M059J (cell line): ENCODE measurements around the gene SORBS1. TPM values are rescaled to one million over a fixed set of nuclear protein-coding genes. Genes with fewer than 3 reads are reported as not detected.

Experiments
- DNase-seq: peaks from one replicate; pipeline ENCODE4 v3.0.0-alpha.2; 2012; ENCODE audit warnings: low read depth
- total RNA-seq: library from RNA; depleted of rRNA; stranded (reverse); fragments of >200 nt; shearing (Covaris generic); gene quantifications from 2 replicates; pipeline ENCODE4 v1.2.3, GENCODE V29; 2014

SORBS1 gene
- total RNA-seq, 1 experiment from 2014 or later, result 2.4 TPM

DNA sequence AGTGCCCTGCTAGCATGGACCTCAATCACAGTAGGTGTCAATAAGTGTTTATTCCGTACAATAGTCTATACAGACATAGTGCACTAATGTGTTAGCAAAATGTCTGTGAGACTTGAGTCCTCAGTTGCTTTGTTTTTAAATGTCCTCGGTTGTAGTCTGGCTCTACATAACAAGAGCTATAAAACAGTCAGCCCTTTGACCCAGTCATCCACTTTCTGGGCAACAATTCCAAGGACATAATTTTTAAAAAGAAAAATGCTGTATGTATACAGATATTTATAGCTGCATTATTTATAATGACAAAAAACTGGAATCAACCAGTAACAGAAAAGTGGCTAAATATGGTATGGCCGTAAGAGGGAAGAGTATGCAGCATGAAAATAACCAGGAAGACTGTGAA is 267.5 kb downstream of the SORBS1 start:
- DNase-seq, result no peak

- DNase-seq, result no peak
Measured at GRCh38 chr10:95291365-95292039, 269.7 kb downstream of the SORBS1 start.

GRCh38 chr10:95290461-95291364 is 270.5 kb downstream of the SORBS1 start, which contains the start of gene PDLIM1:
Gene PDLIM1, minus strand, starts transcription at chr10:95291003. Its CDS starts 88 bp downstream, at chr10:95290915.
- DNase-seq, result peak; percentile 67

- no peak for DNase-seq
Measured at GRCh38 chr10:95289921-95290421, 271.2 kb downstream of the SORBS1 start.

DNA sequence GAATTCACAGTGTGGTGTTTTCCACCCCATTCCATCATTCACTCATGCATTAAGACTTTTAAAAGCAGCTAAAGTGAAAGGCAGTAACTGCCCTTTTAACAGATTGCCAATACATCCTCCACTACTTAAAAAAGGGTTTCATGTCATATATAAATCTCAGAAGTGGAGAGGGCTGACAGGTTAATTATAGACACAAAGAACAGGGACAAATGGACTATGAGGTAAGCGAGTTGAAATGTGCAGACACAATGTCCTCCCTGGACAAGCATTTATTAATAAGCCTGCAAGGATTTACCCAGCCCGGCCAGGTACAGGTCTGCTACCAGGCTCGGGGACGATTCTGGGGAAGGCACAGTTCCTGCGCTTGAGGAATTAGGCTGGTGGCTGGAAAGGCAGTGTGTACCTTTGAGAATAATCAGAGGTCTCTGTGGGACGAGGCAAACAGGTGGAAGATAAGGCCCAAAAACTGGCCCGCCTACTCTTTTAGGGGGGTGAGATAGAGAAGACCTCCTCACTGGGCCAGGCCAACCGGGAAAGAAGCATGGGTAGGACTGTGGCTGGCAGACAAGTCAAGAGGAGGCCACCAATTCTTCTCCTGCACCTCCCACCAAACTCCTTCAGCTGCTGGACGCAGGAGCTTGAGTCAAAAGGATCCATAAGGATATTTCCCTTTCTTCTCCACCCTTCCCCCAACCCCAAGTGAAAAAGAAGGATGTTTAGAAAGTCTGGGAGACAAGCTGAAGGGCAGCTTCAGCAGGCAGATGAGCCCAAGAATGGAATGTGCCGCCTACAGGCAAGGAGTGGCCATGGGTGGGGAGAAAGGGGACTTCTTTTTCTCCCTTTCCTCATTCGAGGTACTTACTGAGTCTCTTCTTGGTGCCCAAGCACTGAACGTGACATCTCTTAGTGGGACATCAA is 271.9 kb downstream of the SORBS1 start:
- peak; percentile 60 for DNase-seq

DNA sequence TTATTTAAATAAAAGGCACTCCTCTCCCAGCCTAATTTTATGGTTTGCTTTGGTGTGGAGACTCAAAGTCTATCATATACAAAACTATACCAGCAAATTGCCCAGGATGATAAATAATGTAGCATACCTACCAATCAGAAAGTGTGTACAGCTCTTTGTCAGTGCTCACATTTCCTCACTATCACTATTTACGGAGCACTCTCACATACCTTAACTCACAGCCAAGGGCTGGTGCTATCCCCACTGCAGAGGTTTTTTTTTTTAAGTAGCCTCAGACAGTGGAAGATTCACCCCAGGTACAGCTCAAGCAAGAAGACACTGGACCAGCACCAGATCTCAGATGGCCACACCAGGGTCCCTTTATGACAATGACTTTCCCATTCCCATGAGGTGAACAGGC is 272.9 kb downstream of the SORBS1 start:
- no peak for DNase-seq

DNA sequence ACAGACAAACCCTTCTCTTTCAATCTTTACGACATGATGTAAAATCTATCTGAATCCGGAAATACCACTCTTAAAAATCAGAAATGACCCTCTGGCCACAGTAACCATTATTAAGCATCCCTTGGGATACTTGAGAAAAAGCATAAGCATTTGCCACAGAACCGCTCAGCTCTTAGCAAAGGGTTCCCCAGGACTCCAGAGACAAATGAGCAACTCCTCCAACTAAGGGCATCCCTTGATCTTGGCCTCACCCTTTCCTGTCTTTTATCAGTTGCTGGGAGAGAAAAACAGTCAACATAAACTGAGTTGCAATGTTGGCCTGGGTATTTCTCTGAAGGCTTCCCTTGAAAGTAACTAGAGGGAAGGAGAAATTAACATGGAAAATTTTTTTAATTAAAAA is 273.9 kb downstream of the SORBS1 start:
- no peak for DNase-seq

- DNase-seq, result no peak
Measured at GRCh38 chr10:95286707-95287106, 274.5 kb downstream of the SORBS1 start.

- DNase-seq, result no peak
Measured at GRCh38 chr10:95285556-95285955, 275.6 kb downstream of the SORBS1 start.

DNA sequence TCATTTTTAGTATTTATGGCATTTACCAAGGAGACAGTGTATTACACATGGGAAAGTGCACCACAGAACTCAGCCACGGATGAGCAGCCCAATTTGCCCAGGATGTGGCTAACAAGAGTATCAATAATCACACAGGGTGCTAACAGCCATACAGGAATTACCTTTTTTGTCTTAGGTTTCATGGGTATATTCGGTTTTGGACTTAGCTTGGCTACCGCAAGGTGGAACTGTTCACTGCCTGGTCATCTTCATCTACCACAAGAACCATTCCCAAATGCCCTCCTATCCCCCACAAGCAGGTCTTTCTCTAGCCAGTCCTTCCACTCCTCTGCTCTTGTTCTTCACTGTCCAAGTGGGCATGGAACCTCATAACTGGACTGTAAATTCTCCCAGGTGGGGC is 276.4 kb downstream of the SORBS1 start:
- no peak for DNase-seq

GRCh38 chr10:95282107-95282506 is 279.1 kb downstream of the SORBS1 start:
- no peak for DNase-seq

DNA sequence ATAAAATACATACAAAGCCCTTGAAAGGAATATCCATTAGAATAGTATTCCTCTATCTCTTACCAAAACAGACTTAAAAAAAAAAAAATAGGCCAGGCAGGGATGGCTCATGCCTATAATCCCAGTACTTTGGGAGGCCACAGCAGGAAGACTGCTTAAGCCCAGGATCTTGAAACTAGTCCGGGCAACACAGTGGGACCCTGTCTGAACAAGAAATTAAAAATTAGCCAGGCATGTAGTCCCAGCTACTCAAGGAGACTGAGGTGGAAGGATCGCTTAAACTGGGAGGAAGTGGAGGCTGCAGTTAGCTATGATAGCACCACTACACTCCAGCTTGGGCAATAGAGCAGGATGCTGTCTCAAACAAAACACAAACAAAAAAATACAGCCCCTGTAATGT is 280.0 kb downstream of the SORBS1 start:
- DNase-seq, result no peak

GRCh38 chr10:95280637-95281036 is 280.5 kb downstream of the SORBS1 start:
- no peak for DNase-seq

GRCh38 chr10:95279042-95279820 is 281.9 kb downstream of the SORBS1 start:
- DNase-seq, result peak; percentile 73

DNA sequence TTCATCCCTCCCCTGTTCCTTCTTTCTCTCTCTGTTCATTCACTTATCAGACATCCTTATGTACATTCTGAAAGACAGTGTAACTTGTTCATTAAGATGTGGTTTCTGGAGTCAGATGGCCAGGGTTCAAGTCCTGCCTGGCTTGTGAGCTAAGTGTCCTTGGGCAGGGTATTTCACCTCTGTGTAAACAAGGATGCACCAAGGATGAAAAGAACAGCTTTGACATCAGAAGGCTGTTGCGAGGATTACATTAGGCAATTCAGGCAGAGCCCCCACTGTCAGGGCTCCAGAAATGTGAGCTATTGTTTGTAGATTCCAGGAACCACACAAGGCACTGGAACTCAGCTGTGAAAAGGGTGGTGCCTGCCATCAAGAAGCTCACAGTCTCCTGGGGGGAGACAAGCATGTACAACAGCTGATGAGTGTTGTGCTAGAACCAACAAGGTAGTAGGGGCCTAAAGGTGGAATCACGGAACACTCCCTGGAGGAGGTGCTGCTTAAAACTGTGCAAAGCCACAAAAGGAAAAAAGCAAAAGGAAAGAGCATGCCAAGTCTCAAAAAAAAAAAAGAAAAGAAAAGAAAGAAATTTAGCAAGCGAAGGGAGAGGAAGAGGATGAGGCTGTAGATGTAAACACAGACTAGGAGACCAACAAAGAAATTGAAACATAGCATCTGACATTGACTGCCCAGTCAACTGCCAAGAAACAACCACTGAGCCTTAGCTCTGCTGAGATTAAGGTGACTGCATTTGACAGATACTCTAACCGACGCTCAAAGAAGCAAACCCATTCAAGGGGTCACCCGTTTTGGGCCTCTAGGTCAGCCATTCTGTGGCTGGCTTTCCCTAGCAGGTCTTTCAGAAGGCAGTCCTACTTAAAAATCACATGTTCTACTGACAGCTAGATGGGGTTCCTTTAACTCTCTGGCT is 282.8 kb downstream of the SORBS1 start:
- peak; percentile 27 for DNase-seq

GRCh38 chr10:95277614-95278013 is 283.6 kb downstream of the SORBS1 start:
- no peak for DNase-seq

- DNase-seq, result no peak
Measured at GRCh38 chr10:95277201-95277570, 284.0 kb downstream of the SORBS1 start.

GRCh38 chr10:95276367-95277200 is 284.6 kb downstream of the SORBS1 start:
- no peak for DNase-seq
